Measurements from ENCODE around the gene GALNT2.

DNA sequence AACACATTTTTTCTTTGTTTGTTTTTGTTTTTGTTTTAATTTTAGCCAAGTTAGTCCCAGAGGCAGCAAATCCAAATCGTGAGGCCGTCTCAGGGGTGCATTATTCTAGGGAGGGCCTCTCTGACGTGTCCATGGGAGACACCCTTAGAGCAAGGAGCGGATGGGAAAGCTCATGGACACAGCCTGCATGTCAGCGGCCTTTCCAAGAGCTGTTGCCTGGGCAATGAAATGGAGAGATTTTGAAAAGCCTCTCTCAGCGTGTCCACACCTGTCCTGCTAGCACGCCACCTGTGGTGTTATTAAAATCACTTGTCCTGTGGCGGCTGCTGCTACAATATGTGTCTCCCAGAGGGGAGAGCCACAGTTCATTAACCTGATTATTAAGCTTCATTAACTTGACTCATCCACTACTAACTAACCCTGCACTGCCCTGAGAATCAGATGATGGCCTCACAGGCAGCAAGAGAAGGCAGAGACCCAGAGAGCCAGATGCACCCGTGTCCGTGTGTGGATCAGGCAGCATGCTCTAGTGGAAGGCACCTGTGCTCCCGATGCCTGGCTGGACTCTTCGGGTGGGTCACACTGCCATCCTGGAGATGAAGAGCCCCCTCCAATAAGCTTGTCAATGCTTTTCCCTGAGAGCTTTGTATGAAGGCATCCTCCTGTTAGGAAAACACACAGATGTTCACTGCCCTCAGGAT is 225.8 kb downstream of the GALNT2 start:
- TF ChIP-seq, protein P1, sequence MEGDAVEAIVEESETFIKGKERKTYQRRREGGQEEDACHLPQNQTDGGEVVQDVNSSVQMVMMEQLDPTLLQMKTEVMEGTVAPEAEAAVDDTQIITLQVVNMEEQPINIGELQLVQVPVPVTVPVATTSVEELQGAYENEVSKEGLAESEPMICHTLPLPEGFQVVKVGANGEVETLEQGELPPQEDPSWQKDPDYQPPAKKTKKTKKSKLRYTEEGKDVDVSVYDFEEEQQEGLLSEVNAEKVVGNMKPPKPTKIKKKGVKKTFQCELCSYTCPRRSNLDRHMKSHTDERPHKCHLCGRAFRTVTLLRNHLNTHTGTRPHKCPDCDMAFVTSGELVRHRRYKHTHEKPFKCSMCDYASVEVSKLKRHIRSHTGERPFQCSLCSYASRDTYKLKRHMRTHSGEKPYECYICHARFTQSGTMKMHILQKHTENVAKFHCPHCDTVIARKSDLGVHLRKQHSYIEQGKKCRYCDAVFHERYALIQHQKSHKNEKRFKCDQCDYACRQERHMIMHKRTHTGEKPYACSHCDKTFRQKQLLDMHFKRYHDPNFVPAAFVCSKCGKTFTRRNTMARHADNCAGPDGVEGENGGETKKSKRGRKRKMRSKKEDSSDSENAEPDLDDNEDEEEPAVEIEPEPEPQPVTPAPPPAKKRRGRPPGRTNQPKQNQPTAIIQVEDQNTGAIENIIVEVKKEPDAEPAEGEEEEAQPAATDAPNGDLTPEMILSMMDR (IDR thresholded peaks at IDR 0.05; ENCODE audit: low read length): no peak
- TF ChIP-seq EZH2 (optimal IDR thresholded peaks at IDR 0.05; ENCODE audit: low read depth, low read length) (no peak), EZH2phosphoT487 (IDR thresholded peaks at IDR 0.05; ENCODE audit: low read length) (no peak)

Measured in MM.1S (cell line).